ENCODE measurements around the gene FOXC2.
A peak's percentile ranks its signal among the peaks of the same experiment; 100 is the strongest.

The FOXC2 gene

DNA sequence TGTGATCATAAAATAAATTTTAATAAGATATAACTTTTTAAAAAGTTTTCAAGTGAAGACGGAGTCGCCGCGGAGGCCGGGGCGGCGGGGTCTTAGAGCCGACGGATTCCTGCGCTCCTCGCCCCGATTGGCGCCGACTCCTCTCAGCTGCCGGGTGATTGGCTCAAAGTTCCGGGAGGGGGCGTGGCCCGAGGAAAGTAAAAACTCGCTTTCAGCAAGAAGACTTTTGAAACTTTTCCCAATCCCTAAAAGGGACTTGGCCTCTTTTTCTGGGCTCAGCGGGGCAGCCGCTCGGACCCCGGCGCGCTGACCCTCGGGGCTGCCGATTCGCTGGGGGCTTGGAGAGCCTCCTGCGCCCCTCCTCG, at the start of gene FOXC2:
FOXC2 (plus strand) TSS at position 229 of the 365 bp plus-strand sequence. CDS start 507 bp downstream, outside the sequence.
- DNase-seq (ENCODE audit: low read depth), result peak; percentile 52

DNA sequence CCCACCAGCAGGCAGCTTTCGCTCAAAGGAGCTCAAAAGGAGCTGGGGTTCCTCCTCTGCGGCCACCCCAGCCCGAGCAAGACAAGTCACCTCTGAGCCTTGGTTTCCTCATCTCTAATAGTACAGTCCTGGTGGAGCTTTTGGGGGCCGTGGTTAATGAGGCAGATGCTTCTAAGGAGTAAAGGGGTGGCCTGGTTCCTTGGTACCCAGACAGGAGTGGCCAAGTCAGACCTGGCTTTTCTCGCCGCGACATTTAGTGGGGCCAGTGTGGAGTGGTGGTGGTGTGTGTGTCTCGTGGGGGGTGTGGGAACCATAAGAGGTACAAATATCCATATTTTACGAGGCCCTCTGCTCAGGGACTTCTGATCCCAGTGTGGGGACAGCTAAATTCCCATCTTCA, 49.6 kb upstream of the FOXC2 start:
- no peak for DNase-seq (ENCODE audit: low read depth)

DNA sequence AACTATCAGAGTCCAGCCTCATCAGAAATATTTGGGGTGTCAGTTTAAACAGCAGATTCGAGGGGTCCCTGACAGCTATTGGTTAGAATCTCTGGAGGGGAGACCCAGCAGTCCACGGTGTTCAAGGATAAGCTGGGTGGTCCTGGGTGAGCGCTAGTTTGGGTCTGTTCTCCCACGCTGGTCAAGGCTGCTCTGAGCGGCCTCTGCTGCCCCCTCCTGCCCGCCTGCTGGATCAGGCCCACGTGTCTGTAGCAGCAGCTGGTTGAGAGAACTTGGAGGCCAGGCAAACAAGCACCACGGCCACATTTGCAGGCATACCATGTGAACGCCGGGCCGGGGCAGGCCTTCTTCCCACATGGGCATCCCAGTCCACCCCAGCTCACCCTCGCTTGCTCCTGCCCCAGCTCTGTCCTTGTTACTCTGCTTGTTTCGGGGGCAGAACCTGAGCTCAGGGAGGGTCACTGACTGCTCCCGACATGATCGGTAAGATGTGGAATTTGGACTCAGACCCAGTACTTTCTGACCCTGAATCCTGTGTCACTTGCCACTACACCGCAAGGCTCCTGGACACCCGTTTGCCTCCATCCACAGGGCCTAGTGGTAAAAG, 48.9 kb upstream of the FOXC2 start:
- no peak for DNase-seq (ENCODE audit: low read depth)

DNA sequence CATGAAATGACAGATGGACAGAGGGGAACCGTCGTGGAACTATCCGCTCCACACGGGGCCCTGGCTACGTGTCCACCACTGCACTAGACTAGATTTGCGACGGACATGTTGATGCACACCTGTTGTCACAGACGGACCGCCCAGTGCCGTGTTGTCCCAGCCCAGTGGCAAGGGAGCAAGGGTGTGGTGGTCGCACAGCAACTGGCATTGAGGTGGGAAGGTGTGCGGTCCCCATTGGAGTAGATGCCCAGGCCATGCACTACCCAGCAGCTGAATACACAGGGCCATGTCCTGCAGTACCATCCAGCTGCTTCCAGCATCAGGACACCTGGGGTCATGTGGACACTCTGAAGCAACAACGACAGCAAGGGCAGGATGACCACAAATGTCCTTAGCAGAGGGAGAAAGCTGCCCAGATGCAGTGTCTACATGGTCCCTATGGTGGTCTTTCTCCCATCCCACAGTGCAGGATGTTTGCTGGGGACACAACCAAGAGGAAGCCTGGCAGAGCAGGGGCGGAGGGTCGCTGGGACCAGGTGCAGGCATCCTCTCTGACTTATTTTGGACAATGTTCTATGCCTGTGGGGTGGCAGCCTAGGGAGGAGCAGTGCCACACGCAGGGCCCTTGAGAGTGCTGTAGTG, 47.5 kb upstream of the FOXC2 start:
- no peak for DNase-seq (ENCODE audit: low read depth)

DNA sequence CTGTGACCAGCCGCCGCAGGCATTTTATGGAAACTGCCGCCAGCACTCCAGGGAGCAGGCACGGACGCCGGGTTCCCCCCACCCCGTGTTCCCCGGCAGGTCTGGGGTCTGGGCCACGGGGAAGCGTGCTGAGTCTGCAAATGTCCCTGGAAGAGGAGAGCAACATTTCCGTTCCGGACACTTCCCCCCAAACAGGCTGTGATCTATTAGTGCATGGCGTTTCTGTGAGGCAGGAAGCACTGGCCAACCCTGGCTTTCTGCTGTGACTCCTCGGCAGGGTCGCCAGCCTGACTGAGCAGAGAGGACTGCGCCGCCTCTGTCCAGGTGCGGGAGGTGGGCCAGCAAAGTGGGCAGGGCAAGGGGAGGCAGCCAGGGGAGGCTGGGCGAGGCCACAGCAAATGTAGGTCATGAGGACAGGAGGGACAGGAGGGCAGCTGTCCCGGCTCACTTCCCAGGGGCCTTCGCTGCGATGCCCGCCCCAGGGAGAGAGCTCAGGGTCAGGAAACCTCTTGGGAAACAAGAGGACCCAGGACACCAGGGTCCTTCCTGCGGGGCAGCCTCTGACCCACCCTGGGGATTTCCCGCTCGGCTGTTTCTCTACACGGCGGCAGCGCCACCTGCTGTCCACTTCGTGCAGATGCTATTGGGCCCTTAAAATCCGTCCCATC, 46.8 kb upstream of the FOXC2 start:
- DNase-seq (ENCODE audit: low read depth), result no peak

DNA sequence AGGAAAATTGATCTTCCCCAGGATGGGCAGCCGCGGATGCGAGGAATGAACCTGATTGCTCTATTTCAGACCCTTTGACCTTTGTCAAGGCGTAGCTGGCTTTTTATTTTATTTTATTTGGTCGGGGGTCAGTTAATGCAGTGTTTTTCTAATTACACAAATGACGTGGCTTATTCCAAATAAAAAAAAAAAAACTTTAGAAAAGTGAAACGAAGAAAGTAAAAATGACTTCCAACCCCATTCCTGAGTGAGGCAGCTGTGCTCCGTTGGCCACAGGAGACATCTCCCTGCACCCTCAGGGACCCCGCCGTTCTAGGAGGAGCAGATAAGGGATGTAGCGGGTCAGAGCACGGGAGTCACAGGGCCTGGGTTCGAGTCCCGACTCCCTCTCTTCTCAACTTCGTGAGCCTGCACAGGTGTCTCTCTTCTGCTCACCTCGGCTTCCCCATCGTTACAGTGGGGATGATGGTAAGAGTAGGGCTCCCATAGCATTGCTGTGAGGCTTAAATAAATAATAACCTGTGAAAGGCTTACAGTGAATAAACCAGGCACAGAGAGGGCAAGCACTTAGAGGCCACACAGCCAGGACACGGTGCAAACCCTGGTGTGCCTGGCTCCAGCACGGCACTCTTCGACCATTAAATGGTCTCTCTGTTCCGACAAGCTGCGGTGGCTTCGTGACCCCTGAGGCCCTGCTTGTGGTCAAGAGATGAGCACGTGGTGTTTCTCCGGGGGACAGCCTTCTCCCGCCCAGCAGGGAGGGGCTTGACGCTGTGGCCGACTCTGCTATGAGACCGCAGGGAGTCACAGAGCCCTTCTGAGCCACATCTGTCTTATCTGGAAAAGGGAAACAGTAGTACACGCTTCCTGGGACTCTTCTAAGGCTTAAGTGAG, 46.1 kb upstream of the FOXC2 start:
- no peak for DNase-seq (ENCODE audit: low read depth)

DNA sequence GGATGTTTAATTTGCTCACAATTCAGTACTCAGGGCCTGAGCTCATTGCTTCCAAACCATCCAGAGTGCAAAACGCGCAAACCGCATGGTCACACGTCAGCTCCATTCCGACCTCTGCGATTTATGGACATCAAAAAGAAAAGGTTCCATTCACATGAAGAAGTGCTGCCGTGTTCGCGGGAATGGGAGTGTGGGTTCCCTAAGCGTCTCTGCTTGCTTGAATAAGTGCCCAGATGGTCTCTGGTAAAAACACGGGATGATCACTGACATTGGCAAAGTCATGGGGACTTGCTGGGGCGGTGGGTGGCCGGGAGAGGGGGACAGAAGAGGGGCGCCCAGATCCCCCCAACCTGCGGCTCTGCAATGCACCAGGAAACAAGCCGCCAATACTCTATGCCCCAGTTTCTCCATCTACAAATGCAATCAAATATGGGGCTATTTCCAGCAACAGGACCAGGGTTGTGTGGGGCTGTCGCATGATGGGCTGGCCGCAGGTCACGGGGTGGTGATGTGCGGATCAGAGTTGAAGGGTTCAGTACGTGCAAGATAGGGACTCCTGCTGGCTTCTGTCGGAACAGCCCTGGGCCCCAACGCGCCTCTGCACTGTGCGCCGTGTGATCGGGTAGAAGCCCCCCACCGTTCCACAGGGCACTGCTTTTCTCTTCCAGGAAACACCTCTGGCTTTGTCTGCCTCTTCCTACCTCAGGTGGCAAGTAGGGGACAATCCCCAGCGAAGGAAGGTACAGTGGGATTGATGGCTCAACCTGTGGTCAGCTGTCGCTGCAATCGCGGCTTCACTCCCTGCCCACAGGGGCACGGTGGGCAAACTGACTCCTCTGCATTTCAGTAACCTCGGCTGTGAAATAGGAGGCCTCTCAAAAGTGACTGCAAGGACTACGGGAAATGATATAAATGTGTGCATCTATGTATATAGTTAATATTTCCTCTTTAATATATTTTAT, 45.1 kb upstream of the FOXC2 start:
- DNase-seq (ENCODE audit: low read depth), result no peak

DNA sequence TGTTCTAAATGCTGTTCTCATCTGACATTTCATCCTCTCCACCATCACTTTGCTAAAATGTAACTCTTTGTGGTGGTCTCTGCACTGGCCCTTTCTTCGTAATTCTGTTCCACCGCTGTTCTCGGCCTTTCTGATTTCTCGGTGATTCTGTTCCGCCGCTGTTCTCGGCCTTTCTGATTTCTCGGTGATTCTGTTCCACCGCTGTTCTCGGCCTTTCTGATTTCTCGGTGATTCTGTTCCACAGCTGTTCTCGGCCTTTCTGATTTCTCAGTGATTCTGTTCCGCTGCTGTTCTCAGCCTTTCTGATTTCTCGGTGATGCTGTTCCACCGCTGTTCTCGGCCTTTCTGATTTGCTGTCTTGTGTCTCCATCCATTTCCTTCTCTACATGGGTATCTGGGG, 44.0 kb upstream of the FOXC2 start:
- DNase-seq (ENCODE audit: low read depth), result no peak

DNA sequence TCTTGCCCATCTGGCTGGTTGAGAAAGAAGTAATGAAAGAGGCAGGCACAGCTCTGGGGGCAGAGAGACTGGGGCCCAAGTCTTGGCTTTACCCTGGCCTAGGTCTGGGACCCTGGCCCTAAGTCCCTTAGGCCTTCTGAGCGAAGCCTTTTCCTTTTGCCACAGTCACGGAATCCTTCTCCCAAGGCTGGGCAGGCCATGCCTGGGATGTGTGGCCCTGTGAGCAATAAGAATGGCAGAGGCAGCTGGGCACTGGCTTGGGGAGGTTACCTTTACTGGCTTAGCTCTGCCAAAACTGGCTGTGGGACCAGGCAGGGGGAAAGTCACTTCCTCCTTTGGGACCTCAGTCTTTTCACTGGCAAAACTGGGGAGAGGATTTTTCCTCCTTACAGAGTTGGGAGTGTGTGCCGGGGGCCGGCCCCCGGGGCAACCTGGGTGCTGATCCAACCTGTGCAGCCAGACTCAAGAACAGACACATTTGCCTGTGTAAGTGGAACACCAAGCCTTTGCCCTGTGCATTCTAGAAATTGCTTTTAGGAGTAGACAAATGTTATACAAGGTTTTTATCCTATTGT, 43.4 kb upstream of the FOXC2 start:
- DNase-seq (ENCODE audit: low read depth), result no peak

DNA sequence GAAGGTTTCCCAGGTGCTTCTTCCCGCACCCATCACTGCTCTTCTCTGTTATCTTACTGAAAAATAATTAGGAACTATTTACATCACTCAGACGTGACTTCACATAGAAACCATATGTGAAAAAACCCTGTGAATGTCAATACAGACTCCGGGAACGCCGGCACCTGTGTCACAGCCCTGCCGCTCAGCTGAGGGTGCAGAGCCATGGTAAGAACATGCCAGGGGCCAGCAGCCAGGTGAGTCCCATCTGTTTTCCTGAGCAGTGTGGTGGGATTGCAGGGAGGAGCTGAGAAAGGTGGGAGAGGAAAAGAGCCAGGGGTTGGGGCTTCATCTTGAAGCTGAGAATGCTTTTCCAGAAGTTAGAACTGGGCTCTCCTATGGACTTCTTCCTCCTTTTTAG, 42.6 kb upstream of the FOXC2 start:
- no peak for DNase-seq (ENCODE audit: low read depth)

DNA sequence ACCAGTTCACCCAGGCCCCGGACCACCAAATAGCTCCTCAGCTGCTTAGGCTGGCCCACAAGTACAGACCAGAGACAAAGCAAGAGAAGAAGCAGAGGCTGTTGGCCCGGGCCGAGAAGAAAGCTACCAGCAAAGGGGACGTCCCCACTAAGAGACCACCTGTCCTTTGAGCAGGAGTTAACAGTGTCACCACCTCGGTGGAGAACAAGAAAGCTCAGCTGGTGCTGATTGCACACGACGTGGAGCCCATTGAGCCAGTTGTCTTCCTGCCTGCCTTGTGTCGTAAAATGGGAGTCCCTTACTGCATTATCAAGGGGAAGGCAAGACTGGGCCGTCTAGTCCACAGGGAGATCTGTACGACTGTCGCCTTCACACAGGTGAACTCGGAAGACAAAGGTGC, 40.9 kb upstream of the FOXC2 start:
- no peak for DNase-seq (ENCODE audit: low read depth)

DNA sequence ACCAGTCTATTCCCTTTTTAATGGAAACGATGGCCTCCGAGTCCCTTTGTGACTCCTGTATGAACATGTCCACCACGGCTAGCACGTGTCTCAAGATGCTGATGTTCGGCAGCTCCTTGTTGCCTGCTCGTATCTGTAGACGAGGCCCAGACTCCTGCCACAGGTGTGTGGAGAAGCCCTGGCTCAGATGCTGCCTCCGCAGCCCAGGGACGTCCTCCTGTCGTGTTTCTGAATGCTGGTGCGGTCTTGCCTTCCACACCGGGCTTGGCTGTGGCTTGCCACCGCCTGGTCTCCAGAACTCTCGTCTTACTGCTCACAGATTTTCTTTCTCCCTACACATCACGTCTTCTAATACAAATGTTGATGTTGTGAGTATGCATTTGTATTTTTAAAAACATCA, 39.3 kb upstream of the FOXC2 start:
- no peak for DNase-seq (ENCODE audit: low read depth)

DNA sequence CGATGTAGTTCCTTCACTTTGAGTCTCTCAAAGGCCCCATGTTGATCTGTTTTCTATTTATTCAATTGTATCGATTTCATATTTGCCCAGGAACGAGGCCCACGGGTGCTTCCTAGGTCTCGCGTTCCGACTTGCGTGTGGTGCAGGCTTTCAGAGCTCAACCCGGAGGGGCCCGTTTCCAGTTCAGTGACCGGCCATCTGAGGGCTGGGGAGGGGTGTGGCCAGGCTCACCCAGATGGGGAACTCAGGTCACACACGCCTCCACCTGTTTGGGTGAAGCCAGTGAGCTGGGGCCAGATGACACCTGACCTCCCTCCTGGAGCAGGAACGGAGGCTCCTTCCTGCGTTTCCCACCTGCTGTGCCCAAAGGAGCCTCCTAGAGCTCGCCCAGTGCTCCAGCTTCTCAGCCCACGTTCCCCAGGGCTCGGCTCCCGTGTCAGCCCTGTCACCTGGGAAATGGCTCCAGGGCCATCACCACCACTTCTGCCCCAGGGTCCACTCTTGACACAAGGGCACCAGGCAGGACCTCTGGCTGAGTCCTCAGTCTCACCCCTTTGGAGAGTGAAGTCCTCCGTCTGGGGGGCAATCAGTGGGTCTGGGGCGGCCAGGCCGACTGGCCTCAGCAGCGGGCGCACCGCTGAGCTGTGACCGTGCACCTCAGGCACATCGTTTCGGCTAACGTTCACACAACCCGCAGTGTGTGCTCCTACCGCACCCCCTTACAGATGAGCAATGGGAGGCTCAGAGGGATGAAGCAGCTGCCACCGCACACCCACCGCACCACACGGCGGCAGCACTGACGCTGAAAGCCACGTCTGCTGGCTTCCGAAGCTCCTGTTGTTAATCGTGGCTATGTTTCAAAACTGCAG, 38.3 kb upstream of the FOXC2 start:
- no peak for DNase-seq (ENCODE audit: low read depth)

DNA sequence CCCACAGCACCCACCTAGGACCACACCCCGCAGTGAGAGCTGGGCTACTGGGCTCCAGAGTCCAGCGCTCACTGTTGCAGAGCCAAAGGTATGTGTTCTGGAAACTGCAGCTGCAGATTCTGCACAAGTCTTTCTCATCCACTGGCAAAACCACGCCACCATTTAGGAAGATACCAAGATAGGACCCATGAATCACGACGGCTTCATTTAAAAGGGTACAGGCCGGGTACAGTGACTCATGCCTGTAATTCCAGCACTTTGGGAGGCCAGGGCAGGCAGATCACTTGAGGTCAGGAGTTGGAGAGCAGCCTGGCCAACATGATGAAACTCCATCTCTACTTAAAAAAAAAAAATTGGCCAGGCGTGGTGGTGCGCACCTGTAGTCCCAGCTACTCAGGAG, 37.5 kb upstream of the FOXC2 start:
- no peak for DNase-seq (ENCODE audit: low read depth)

DNA sequence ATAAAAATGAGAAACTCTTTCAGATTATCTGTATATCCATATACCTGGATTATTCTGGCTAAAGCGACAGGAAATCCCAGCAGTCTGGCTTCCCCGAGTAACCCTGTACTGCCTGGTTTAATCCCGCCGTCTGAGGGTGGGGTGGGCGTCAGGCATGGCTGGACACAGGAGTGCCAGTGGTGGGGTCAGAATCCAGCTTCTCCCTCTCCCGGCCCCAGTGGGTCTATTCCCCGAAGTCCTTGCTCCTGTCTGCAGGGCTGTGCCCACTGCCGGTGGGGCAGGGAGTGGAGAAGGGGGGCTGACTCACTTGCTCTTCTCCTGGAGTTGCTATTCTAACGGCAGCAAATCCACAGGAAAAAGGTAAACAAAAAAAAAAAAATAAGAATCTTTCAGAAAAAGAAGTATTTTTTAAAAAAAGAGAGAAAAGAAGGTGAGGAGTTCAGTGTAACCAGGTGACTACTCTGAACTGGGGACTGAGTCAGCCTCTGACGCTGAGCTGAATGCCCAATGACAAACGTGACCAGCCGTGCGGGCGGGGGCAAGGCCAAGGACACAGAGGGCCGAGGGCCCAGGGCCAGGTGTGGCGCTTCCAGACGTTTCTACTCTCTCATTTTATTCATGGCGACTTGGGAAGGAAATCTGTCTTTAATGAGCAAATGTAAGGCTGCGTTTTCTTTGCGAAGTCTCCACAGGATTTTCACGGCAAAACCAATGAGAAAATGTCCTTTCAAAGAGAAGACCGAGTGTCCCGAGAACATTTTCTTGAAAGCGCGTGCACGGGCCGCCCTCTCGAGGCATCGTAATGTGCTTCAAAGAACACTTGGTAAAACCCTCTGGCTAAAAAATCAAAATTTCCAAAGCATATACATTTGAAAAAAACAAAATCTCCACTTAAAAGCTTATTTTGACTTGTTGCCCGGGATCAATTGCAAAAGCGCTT, 36.1 kb upstream of the FOXC2 start:
- no peak for DNase-seq (ENCODE audit: low read depth)

DNA sequence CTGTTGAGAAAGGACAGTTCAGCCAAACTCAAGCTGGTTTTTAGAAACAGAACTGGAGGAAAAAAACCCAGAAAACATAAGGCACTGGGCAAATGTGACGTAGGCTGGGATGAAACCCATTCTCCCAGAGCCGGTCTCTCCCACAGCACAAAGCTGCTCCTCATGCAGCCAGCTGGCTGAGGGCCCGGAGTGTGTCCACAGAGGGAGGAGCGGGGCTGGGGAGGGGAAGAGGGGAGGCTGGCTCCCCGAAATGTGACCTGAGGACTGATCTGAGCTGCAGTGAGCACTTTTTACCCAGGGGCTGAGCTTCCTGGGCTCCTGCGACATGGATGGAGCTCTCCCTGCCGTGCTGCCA, 35.5 kb upstream of the FOXC2 start:
- DNase-seq (ENCODE audit: low read depth), result no peak

DNA sequence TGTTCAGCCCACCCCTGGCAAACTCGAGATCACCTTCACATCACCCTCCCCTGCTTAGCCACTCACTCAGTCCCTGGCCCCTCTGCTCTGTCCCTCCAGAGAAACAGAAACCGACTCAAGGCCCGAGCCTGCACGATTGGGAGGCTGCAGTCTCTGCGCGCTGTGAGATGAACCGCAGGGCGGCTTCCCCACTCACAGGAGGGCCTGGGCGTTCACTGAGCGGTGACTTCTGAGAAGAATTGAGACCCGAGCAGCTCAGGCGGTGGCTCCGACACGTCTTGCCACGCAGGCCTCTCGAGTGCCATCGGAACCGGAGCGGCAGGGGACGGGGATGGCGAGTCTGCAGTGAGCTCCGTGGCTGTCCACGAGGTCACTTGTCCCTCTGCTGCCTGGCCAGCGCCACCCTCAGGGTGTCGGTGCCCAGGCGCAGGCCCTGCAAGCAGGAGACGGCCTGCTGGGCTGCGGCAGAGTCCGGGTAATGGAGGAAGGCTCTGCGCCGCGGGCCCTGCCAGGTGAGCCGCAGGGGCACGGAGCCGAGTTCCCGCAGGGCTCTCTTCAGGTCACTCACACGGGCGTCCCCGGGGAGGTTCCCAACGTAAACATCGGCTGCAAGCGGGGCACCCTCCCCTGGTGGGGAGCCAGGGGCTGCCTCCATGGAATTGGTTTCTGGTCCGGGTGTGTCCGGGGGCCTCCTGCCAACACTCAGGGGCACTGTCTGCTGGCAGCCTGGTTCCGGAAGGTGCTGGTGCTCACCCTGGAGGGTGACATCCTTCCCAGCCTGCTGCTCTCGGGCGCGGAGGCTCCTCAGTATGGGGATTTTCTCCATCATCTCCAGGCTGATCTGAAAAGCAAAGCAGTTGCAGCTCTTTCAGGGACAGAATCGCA, 34.7 kb upstream of the FOXC2 start:
- DNase-seq (ENCODE audit: low read depth), result no peak

DNA sequence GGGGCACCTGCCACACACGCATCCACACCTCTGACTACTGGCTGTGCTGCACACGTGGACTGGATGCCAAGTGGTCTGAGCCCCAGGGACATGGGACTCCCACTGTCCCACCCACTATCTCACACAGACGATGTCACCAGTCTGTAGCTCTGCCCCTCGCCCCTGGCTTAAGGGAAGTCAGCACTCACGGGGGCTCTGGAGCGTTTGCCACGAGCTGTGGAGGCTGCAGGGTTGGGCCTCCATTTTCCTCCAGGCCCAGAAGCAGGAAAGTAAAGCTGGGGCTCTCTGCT, 34.2 kb upstream of the FOXC2 start:
- no peak for DNase-seq (ENCODE audit: low read depth)
